SK-N-DZ (cell line): ENCODE measurements around the gene TSHZ1.

ENCODE experiments used
- DNase-seq: peaks from one replicate; pipeline ENCODE4 v3.0.0-alpha.2; 2015; ENCODE audit warnings: low spot score

TSHZ1 gene

GRCh38 chr18:75221397-75221796, 10.8 kb downstream of the TSHZ1 start:
- DNase-seq, result no peak

GRCh38 chr18:75221897-75222296, 11.3 kb downstream of the TSHZ1 start:
- DNase-seq, result no peak

GRCh38 chr18:75222407-75222806, 11.8 kb downstream of the TSHZ1 start:
- DNase-seq, result no peak

GRCh38 chr18:75223687-75224347, 13.2 kb downstream of the TSHZ1 start:
- DNase-seq, result peak; percentile 35

GRCh38 chr18:75226286-75226955, 15.8 kb downstream of the TSHZ1 start:
- DNase-seq, result peak; percentile 18

GRCh38 chr18:75226956-75227316, 16.3 kb downstream of the TSHZ1 start:
- no peak for DNase-seq

- DNase-seq, result no peak
Observed at GRCh38 chr18:75227535-75228296, 17.1 kb downstream of the TSHZ1 start.

GRCh38 chr18:75228967-75229366, 18.4 kb downstream of the TSHZ1 start:
- DNase-seq, result no peak

GRCh38 chr18:75229437-75229836, 18.8 kb downstream of the TSHZ1 start:
- DNase-seq, result no peak

- DNase-seq, result no peak
Observed at GRCh38 chr18:75230163-75231052, 19.8 kb downstream of the TSHZ1 start.

GRCh38 chr18:75231053-75231406, 20.4 kb downstream of the TSHZ1 start:
- DNase-seq, result no peak

GRCh38 chr18:75234901-75235300, 24.3 kb downstream of the TSHZ1 start:
- DNase-seq, result no peak

- DNase-seq, result no peak
Observed at GRCh38 chr18:75235896-75236295, 25.3 kb downstream of the TSHZ1 start.

- peak; percentile 25 for DNase-seq
Observed at GRCh38 chr18:75238100-75238499, 27.5 kb downstream of the TSHZ1 start.

- DNase-seq, result no peak
Observed at GRCh38 chr18:75238786-75239185, 28.2 kb downstream of the TSHZ1 start.

- DNase-seq, result no peak
Observed at GRCh38 chr18:75240433-75240832, 29.8 kb downstream of the TSHZ1 start.

- DNase-seq, result no peak
Observed at GRCh38 chr18:75241705-75242104, 31.1 kb downstream of the TSHZ1 start.

- no peak for DNase-seq
Observed at GRCh38 chr18:75244351-75245313, 34.0 kb downstream of the TSHZ1 start.

- no peak for DNase-seq
Observed at GRCh38 chr18:75246721-75247610, 36.4 kb downstream of the TSHZ1 start.
